Smooth muscle cell (in vitro differentiated cells): ENCODE results near the gene TMEM128. TPM values are rescaled to one million over a fixed set of nuclear protein-coding genes. Genes with fewer than 3 reads are reported as not detected.

Source experiments
- DNase-seq: peaks from one replicate; lab custom pipeline; 2025; ENCODE audit not compliant: unreplicated experiment; lab: John Stamatoyannopoulos, UW
- H2AFZ ChIP-seq: fragments of 200-600 bp; sonication (generic); 2 replicates; pipeline ENCODE4 v1.6.0; 2016; ENCODE audit warnings: antibody characterized with exemption, low read depth, mild to moderate bottlenecking
- H3F3A ChIP-seq: fragments of 200-600 bp; sonication (generic); 2 replicates; pipeline ENCODE4 v1.6.0; 2017; ENCODE audit warnings: antibody characterized with exemption, low read depth
- H3K27ac ChIP-seq: fragments of 200-600 bp; sonication (generic); 2 replicates; pipeline ENCODE4 v1.5.1; 2016; ENCODE audit warnings: low read depth, mild to moderate bottlenecking
- H3K27me3 ChIP-seq: fragments of 200-600 bp; sonication (generic); 2 replicates; pipeline ENCODE4 v1.6.1; 2016; ENCODE audit warnings: low read depth, mild to moderate bottlenecking
- H3K36me3 ChIP-seq: fragments of 200-600 bp; sonication (generic); 2 replicates; pipeline ENCODE4 v1.5.1; 2016; ENCODE audit warnings: low read depth
- H3K4me1 ChIP-seq: fragments of 200-600 bp; sonication (generic); 2 replicates; pipeline ENCODE4 v1.5.1; 2016; ENCODE audit warnings: low read depth
- H3K4me2 ChIP-seq: fragments of 200-600 bp; sonication (generic); 2 replicates; pipeline ENCODE4 v1.6.0; 2016; ENCODE audit warnings: mild to moderate bottlenecking
- H3K4me3 ChIP-seq: fragments of 200-600 bp; sonication (generic); 2 replicates; pipeline ENCODE4 v1.5.1; 2016; ENCODE audit warnings: mild to moderate bottlenecking
- H3K79me2 ChIP-seq: fragments of 200-600 bp; sonication (generic); 2 replicates; pipeline ENCODE4 v1.6.0; 2016; ENCODE audit warnings: low read depth, mild to moderate bottlenecking
- H3K9ac ChIP-seq: fragments of 200-600 bp; sonication (generic); 2 replicates; pipeline ENCODE4 v1.6.0; 2016; ENCODE audit warnings: low read depth
- H3K9me3 ChIP-seq: fragments of 200-600 bp; sonication (generic); replicated peaks from 2 replicates; pipeline ENCODE4 v1.5.1; 2016; ENCODE audit warnings: low read depth
- H4K20me1 ChIP-seq: fragments of 200-600 bp; sonication (generic); 2 replicates; pipeline ENCODE4 v1.6.0; 2016; ENCODE audit warnings: low read depth
- CTCF ChIP-seq: fragments of 200-600 bp; sonication (generic); IDR thresholded peaks from 2 replicates; pipeline ENCODE4 v1.5.1; 2017; ENCODE audit warnings: borderline replicate concordance, mild to moderate bottlenecking, antibody characterized with exemption; ENCODE audit not compliant: insufficient read depth, poor library complexity, severe bottlenecking
- WGBS: methylation state at CpG from one replicate; pipeline ENCODE4 v1.1.7; 2016; ENCODE audit warnings: low lambda C conversion rate; 5-methylcytosine and 5-hydroxymethylcytosine counted together
- polyA plus RNA-seq: library from polyadenylated mRNA; unstranded; fragments of >200 nt; fragmentation: Nextera tagmentation; extraction: Ambion mirVana; gene quantifications from 2 replicates; pipeline ENCODE4 v1.2.1, GENCODE V29; 2016
- total RNA-seq: library from RNA; depleted of rRNA; stranded (reverse); fragments of >200 nt; gene quantifications from 2 replicates; pipeline ENCODE4 v1.2.3, GENCODE V29; 2014

The TMEM128 gene
- 42.9 and 44.2 TPM in 2 replicates for total RNA-seq
- polyA plus RNA-seq: 43.9 and 45.4 TPM in 2 replicates

- H3K27me3 ChIP-seq: no peaks in the 10 kb centered on the region
- WGBS: 1% methylated on average over 62 of the region's 62 CpGs
- peaks cover 14% of the 10 kb centered on the region for H3K79me2 ChIP-seq
- no peaks in the 10 kb centered on the region for H3F3A ChIP-seq
- no peaks in the 10 kb centered on the region for H3K36me3 ChIP-seq
- no peaks in the 10 kb centered on the region for H4K20me1 ChIP-seq
- H3K4me3 ChIP-seq: peak within 1 kb of the TSS; percentile 94
- peak; percentile 10 for TF ChIP-seq CTCF
- peaks cover 13% of the 10 kb centered on the region for H3K4me1 ChIP-seq
- peak within 1 kb of the TSS; percentile 87 for H3K27ac ChIP-seq
- peak within 1 kb of the TSS; percentile 98 for H3K9ac ChIP-seq
- peak within 1 kb of the TSS; percentile 98 for H2AFZ ChIP-seq
- peak; percentile 75 for DNase-seq
- H3K4me2 ChIP-seq: peak within 1 kb of the TSS; percentile 93
- H3K9me3 ChIP-seq: no peaks in the 10 kb centered on the region
These were observed at the start of gene TMEM128 for GRCh38 chr4:4248029-4248884. Gene TMEM128 (minus strand): TSS chr4:4248223. CDS start chr4:4248202, 21 bp downstream.

- no peaks in the 10 kb centered on the region for H3K9me3 ChIP-seq
- H3K4me3 ChIP-seq: no peak overlapping the region
- peaks cover 26% of the 10 kb centered on the region for H4K20me1 ChIP-seq
- no peak overlapping the region for H3K27ac ChIP-seq
- no peak for TF ChIP-seq CTCF
- WGBS: 90% methylated on average over 5 of the region's 5 CpGs
- DNase-seq: no peak
- no peak overlapping the region for H3K4me2 ChIP-seq
- no peaks in the 10 kb centered on the region for H3K36me3 ChIP-seq
- no peaks in the 10 kb centered on the region for H3F3A ChIP-seq
- H3K27me3 ChIP-seq: no peaks in the 10 kb centered on the region
- no peak overlapping the region for H3K9ac ChIP-seq
- no peaks in the 10 kb centered on the region for H3K4me1 ChIP-seq
- peaks cover 36% of the 10 kb centered on the region for H3K79me2 ChIP-seq
- no peak overlapping the region for H2AFZ ChIP-seq
These were observed 48.3 kb upstream of the TMEM128 start for GRCh38 chr4:4296283-4296846.

GRCh38 chr4:4293279-4293678 lies 45.3 kb upstream of the TMEM128 start:
- Histone ChIP-seq H3K79me2 (peaks cover 58% of the 10 kb centered on the region), H3K27me3 (no peaks in the 10 kb centered on the region), H3K4me1 (peaks cover 6% of the 10 kb centered on the region), H3F3A (no peaks in the 10 kb centered on the region), H2AFZ (no peak overlapping the region), H3K9ac (no peak overlapping the region), H3K27ac (no peak overlapping the region), H3K36me3 (no peaks in the 10 kb centered on the region), H3K4me2 (no peak overlapping the region), H3K9me3 (no peaks in the 10 kb centered on the region), H3K4me3 (no peak overlapping the region), H4K20me1 (peaks cover 15% of the 10 kb centered on the region)
- no peak for DNase-seq
- no peak for TF ChIP-seq CTCF
- 99% methylated on average over 3 of the region's 3 CpGs for WGBS
